ENCODE results near the gene HUNK.

Gene HUNK

DNA sequence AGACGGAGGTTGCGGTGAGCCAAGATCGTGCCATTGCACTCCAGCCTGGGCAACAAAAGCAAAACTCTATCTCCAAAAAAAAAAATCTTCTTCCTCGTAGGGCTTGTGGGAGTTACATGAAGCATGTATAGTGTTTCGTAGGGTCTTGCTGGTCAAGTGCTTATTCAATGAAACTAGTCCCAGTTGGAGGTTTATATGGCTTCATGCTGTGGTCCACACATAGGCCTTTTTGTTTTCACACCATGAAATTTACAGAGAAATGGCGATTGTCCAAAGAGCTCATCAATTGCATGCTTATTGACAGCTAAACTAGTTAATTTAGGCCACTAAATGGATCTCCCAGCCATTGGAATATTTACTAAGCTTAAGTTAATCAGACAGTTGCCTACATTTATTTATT, 29.6 kb downstream of the HUNK start:
- no peak for DNase-seq (ENCODE audit: low read depth)
- TF ChIP-seq, protein P1, sequence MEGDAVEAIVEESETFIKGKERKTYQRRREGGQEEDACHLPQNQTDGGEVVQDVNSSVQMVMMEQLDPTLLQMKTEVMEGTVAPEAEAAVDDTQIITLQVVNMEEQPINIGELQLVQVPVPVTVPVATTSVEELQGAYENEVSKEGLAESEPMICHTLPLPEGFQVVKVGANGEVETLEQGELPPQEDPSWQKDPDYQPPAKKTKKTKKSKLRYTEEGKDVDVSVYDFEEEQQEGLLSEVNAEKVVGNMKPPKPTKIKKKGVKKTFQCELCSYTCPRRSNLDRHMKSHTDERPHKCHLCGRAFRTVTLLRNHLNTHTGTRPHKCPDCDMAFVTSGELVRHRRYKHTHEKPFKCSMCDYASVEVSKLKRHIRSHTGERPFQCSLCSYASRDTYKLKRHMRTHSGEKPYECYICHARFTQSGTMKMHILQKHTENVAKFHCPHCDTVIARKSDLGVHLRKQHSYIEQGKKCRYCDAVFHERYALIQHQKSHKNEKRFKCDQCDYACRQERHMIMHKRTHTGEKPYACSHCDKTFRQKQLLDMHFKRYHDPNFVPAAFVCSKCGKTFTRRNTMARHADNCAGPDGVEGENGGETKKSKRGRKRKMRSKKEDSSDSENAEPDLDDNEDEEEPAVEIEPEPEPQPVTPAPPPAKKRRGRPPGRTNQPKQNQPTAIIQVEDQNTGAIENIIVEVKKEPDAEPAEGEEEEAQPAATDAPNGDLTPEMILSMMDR (IDR thresholded peaks at IDR 0.05; ENCODE audit: insufficient read depth, low read depth, low read length, missing control alignments): no peak
- no peak overlapping the region for H3K4me3 ChIP-seq (ENCODE audit: low read length)

DNA sequence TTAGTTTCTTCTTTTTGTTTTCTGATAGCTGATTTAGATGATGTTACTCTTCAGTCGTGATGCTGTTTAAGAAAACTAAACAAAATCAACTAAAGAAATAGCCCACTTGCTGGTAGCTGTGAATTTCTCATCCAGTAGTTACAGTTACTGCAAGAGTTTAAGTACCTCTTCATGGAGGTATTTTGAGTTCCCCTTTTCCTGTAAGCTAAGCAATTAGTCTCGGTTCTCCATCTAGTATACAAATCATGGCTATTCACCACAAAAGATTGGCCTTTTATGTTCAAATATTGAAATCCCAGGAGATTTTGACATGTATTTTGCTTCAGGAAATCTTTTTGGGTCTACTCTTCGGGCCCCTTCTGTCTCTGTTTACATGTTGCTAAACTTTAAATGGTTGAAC, 31.1 kb downstream of the HUNK start:
- TF ChIP-seq, protein P1 (IDR thresholded peaks at IDR 0.05; ENCODE audit: insufficient read depth, low read depth, low read length, missing control alignments): no peak
- no peak overlapping the region for H3K4me3 ChIP-seq (ENCODE audit: low read length)
- no peak for DNase-seq (ENCODE audit: low read depth)

DNA sequence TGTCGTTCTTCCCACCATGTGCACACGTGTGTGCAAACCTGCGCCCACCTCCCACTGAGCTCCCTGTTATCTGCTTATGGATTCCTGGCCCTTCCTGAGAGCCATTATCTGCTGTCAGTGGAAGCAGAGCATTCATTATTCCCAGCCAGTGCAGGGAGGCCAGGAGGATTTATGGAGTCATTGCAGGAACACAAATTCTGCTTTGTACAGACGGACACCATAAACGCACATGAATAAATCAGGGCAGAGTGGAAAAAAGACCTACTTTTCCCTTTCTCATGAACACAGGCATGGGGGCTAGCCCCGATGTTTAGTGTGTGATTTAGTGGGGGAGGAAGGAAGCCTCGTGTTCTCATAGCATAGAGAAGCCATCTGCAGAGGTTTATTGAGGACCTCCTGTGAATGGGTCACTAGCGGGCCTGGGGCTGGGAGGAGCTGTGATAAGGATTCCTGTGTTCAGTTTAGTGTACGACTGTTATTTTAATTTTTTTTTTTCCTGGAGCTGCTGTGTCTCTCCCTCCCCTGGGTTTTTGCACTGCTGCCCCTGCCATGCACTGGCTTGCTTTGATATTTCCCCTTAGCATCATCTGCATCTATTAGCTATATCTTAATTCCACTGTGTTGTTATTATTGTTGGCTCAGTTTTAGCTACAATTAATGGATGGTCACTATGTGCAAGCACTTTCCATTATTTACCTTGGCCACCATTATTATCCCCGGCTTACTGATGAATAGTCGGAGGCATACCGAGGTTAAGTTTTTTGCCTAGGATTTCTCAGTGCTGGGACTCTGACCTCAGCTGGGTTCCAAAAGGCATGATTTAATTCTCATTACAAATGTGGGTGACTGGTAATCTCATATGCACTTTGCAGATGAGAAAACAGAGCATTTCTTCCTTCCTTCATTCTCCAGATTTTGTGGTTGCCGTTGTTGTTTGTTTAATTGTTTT, 33.0 kb downstream of the HUNK start:
- H3K4me3 ChIP-seq (ENCODE audit: low read length): no peak overlapping the region
- DNase-seq (ENCODE audit: low read depth): no peak

DNA sequence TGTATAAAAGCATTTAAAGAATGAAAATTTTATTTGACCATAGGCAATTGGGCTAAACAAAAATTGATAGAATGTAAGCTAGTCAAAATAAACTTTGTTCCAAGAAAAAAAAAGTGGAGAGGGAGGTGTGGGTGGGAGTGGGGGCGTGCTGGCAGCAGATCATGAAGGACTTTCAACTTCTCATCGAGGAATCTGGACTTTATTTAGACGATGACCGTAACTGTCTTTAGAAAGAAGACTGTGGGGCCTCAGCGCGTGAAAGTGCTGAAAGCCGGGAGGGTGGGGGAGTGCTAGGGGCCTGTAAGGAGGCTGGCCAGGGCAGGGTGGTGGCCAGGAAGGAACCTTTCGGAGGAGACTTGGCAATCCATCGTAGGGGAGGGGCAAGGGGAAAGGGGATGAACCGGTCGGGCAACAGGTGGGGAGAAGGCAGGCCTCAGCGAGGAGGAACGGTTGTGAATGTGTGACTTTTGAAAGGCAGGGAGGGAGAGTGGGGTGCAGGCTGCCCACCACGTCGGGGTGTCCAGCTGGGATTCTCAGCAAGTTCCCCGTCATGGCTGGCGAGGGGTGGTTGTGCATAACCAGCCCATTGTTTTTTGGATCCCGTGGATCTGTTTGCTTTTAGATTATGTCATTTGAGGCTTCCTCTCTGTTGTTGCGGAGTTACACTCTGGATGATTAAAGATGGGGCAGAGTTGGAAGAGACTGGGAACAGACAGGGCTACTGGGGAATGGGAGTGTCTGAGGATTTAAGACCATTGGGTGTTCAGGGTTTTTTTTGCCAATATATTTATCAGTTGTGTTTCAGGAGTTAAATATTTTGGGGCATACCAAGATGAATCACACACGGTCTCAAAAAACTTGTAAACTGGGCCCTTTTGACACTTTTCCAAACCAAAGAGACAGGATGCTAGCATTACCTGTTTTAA, 35.5 kb downstream of the HUNK start:
- H3K4me3 ChIP-seq (ENCODE audit: low read length): no peak overlapping the region
- peak; percentile 10 for DNase-seq (ENCODE audit: low read depth)
- TF ChIP-seq, protein P1 (IDR thresholded peaks at IDR 0.05; ENCODE audit: insufficient read depth, low read depth, low read length, missing control alignments): no peak

More for the DNA sequence above, 33.0 kb downstream of the HUNK start:
- TF ChIP-seq, protein P1 (IDR thresholded peaks at IDR 0.05; ENCODE audit: insufficient read depth, low read depth, low read length, missing control alignments): no peak

DNA sequence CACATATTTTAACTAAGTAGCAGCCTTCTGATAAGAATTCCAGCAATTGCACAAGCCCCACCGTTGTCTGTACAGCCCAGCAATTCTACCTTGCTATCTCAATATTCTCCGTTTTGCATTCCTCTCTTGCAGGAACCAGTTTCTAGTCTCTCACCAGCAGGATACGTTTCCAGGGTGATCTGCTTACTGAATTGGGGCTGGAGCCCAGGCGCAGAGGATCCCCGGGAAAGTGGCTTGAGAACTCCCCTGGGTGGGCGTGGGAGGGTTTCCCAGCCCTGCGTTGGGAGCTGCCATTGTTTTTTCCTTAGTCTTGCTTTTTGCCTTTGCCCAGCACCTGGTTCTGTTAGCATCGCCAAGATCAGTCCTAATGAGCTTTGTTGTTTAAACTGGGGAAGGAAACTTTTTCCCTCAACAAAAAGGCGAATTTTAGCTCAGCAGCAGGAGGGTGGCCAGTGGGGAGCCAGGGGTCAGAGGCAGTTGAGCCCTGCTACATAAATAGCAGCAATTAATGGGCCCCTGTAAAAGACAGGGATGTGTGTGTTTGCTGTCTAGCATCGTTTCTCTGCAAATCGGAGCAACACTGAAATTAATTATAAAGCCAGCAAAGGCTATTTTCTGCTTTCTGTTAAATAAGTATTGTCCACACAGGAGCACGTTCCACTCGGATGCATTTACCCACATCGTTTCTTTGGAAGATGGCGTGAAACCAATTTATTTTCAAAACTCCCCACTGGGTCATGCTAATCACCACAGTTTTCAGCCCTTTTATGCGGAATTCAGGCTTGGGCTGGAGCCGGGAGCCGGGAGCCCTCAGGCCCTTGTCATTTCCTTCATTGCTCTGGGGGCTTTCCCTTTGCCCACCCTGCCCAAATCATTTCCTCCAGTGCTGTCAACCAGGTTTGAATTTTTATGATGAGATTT, 36.6 kb downstream of the HUNK start:
- H3K4me3 ChIP-seq (ENCODE audit: low read length): no peak overlapping the region
- TF ChIP-seq, protein P1 (IDR thresholded peaks at IDR 0.05; ENCODE audit: insufficient read depth, low read depth, low read length, missing control alignments): no peak
- DNase-seq (ENCODE audit: low read depth): no peak

DNA sequence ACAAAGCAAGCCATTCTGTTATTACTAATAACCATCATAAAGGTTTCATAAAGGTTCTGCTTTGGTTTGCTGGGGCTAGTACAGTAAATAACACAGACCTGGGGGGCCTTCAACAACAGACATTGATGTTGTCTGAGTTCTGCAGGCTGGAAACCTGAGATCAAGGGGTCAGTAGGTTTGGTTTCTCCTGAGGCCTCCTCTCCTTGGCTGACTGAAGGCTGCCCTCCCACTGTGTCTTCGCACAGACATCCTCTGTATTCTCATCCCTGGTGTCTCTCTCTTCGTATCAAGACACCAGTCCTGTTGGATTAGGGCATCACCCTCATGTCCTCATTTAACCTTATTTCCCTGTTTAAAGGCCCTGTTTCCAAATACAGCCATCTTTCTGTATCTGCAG, 37.3 kb downstream of the HUNK start:
- TF ChIP-seq, protein P1 (IDR thresholded peaks at IDR 0.05; ENCODE audit: insufficient read depth, low read depth, low read length, missing control alignments): no peak
- DNase-seq (ENCODE audit: low read depth): no peak
- no peak overlapping the region for H3K4me3 ChIP-seq (ENCODE audit: low read length)
